Activated CD4-positive, CD25-positive, alpha-beta regulatory T cell treated with anti-CD3 and anti-CD28 coated beads, Interleukin-2, amount 50 U/mL, for 72 hours (primary cell): ENCODE data around the gene PSMB3.
A peak's percentile ranks its signal among the peaks of the same experiment; 100 is the strongest.

ENCODE experiments used
- DNase-seq: peaks from one replicate; pipeline ENCODE4 v3.0.0; 2021

Gene PSMB3

DNA sequence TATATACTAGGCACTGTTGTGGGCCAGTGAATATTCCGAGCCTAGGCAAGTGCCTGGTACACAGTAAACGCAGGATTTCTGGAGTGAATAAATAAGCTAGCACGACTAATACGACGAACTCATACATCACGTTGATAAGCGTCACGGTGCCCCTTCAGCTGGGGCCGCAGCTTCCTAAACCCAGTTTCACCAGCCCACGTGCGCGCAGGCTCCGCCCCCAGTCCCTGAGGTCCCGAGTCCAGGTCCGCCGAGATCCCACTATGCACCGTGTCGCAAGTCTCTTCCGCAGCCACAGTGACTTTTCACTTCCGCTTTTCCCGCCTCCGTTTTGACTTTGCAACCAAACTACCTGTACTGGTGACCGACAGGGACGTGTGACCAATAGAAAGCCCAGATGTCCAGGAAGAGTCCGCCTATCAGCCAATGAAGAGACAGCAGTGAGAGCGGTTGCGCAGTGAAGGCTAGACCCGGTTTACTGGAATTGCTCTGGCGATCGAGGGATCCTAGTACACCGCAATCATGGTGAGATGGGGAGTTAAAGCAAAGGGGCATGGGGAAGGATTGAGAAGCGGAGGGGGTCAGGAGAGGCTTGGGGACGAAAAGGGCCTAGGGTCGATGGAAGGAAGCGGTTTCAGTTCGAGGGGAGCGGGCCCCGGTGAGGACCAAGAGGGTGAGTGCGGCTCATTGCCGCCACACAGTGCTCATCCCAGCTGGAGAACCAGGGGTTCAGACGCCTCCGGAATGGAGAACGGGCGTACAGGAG lies at the start of gene PSMB3:
Gene PSMB3 (plus strand): TSS at position 434 of the 763 bp plus-strand sequence. CDS start 86 bp downstream, at position 520.
- DNase-seq, result peak; percentile 88

DNA sequence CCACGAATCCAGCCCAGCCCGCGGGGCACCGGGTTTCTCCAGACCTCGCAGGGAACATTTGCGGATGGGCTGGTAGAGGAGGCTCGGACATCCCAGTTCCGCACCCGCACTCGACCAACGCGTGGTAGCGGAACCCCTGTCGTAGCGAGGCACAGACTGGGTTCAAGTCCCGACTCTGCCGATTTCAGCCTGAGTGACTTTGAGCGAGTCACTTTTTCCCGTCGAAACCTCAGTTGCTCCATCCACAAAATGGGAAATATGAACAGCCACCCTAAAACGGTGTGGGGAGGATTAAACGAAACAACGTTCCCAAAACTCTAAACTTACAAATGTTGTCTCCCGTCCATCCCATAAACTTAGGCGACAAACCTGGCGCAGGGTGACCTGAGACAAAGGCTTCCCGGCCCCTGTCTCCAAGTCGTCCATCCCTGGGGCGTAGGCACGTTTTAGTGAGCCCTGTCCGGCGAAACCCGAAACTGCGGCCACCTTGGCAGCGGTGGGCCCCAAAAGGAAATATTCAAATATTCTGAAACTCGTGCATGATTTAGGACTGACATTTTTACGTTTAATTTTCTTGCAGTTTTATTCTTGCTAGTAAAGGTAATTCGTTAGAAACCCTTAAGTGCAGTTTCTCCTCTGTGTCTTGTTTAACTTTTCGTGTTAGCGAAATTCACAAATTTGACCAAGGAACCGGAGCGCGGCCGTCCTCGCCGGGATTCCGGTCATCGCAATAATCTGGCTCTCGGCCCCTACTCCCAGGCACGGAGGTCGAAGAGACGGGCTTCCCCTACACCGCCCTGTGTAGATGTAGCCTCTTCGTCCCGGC lies 49.4 kb upstream of the PSMB3 start:
- DNase-seq, result peak; percentile 52

DNA sequence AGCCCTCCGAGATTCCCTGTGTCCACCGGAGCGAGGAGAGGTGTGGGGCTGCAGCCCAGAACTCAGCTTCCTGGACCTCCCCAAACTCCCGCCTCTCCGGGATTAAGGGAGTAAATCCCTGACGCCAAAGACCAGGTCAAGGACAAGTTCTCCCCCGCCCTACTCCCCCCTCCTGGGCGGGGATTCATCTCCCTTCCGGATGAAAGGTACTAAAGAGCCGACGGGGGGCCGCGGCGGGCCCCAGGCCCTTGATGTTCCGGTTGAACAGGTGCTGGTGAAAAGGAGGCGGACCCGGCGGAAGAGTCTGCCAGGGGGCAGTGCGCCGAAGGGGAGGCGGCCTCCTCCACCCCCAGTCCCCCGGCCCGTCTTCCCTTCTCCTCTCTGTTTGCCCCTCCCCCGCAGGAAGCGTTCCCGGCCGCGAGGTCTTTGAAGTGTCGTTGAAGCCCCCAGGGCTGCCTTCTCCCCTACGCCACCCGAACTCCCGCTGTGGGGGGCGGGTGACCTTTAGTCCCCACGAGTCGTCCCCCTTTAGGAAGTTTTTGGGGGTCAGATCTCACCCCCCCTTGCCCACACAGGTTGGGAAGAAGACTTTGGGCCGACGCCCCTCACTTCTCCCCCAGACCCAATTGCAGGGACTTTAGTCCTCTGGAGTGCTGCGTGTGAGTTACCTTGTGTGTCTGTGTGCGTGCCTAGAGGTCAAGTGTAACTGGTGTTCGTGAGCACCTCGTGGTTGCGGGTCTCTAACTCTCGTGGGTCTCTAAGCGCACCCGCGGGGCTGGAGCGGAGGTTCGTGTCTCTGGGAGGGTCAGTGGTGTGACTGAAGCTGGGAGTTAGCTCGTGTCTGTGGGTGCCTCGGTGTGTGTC lies 48.6 kb upstream of the PSMB3 start:
- DNase-seq, result peak; percentile 78

DNA sequence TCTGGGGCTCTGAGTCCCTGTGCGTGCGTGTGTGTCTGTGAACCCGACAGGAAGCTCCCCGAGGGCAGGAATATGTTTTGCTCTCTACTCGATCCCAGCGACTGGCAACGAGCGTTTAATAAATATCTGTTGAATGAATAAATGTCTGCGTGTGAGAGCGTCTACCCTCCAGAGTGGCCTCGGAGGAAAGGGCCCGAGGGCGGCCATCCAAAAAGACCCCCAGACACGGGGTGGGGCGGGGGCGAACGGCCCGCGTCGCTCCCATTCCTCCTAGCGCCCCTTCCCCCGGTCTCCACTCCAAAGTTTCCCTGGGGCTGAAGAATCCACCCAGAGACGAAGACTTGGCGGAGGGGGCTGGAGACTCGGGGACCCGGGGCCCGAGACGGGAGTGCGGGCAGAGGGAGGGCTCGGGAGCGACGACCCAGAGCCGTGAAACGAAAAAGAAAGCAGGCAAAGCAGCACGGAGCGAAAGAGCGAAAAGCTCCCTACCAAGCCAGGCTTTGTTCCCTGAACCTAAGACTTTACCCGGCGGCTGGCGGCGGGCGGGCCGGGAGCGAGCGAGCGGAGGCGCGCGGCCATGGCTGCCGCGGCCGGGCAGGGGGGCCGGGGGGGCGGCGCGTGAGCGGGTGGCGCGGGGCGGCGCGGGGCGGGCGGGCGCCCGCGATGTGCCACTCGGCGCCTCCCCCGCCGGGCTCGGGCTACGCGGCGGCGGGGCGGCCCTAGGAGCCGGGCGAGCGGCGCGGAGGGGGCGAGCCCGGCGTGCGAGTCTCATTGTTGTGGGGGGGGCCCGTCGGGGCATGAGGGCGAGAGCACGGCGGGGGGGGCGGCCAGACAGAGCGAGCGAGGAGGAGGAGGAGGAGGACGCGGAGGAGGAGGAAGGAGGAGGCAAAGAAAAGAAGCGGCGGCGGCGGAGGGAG lies 47.7 kb upstream of the PSMB3 start, which contains the start of gene MLLT6:
Gene MLLT6 (plus strand): TSS at position 668 of the 917 bp plus-strand sequence. CDS start 360 bp downstream, outside the sequence.
- peak; percentile 68 for DNase-seq

DNA sequence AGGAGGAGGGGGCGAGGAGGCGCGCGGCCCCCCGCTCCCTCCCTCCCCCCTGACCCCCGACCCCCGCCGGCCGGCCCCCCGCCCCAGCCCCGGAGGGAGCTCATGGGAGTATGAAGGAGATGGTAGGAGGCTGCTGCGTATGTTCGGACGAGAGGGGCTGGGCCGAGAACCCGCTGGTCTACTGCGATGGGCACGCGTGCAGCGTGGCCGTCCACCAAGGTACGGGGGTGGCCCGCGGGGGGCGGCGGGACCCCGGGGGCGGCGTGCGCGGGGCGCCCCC lies 47.1 kb upstream of the PSMB3 start:
- DNase-seq, result no peak

DNA sequence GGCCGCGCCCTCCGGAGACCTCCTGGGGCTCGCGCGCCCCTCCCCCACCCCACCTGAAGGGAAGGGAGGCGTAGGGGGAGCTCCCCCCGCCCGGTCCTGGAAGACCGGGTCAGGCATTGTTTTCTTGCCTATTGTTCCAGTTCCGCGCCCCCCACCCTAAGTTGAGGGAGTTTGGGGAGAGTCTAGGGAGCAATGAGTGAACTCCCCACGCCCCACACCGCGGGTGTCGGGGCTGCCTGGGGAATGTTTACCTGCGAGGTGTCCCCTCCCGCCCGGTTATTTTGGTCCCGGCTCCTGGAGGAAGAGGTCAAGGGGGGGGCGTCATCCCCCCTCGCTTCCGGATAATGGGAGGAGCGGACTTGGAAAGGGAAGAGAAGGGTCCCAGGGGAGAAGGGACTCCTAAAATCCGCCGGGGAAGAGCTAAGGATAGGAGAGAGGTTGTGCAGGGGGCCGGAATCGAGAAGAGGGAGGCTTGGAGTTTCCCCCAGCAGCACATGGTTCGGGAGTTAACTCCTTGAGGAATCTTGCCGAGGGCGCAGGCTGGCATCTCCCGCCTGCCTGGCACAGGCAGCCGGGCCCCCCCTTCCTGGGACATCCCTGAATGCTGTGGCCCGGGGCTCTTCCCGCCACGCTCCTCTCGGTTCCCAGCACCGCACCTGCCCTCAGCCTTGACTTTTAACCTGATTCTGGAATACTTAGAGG lies 46.6 kb upstream of the PSMB3 start:
- DNase-seq, result no peak

DNA sequence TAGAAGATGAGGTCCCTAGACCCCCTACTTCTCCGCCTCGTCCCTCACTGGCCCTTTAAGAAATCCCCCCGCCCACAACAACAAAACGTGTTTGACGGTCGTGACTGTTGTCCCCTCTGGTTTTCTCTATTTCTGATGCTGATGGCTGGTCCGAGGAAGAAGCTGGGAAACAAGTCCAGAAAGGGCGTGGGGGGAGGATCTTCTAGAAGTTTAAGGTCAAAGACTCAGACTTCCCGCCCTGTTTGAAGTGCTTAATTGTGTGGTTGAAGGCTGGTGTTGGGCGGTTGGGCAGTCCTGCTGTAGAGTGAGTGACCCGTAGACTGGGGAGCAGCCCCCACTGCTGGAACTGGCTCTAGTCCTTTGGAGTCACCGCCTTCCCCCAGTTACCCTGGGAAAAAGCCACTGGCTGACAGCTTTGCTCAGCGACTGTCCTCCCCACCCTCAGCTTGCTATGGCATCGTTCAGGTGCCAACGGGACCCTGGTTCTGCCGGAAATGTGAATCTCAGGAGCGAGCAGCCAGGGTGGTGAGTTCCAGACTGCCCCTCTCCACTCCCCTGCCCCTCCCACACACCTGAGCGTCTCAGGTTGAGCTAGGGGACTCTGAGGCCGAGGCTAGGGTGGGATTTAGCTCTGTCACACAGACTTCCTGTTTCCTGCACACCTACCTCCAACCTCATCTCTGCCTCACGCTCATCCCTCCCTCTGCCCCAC lies 45.9 kb upstream of the PSMB3 start:
- DNase-seq, result no peak

DNA sequence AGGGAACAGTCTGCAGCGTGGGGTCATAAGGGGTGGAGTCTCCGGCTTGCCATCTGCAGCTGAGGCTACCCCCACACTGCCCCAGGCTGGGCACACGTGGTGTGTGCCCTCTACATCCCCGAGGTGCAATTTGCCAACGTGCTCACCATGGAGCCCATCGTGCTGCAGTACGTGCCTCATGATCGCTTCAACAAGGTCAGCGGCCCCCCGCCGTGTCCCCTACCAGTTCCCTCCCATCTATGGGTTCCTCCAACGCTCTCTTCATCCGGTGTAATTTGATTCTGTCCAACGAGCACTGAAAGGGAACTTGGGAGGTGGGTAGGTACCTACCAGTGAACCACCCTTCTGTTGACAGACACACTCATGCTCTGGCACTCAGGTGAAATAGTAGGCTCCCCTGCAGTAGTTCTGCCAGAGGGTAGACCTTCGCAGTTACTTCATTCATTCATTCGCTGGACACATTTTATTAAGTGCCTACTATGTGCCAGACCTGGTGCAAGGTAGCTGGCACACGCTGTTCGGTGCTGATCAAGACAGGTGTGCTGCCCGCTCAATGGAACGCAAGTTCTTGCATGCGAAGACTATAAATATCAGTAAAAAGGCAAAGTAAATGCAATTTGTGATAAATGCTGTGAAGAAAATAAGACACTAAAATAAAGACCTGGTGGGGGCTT lies 44.7 kb upstream of the PSMB3 start:
- no peak for DNase-seq

DNA sequence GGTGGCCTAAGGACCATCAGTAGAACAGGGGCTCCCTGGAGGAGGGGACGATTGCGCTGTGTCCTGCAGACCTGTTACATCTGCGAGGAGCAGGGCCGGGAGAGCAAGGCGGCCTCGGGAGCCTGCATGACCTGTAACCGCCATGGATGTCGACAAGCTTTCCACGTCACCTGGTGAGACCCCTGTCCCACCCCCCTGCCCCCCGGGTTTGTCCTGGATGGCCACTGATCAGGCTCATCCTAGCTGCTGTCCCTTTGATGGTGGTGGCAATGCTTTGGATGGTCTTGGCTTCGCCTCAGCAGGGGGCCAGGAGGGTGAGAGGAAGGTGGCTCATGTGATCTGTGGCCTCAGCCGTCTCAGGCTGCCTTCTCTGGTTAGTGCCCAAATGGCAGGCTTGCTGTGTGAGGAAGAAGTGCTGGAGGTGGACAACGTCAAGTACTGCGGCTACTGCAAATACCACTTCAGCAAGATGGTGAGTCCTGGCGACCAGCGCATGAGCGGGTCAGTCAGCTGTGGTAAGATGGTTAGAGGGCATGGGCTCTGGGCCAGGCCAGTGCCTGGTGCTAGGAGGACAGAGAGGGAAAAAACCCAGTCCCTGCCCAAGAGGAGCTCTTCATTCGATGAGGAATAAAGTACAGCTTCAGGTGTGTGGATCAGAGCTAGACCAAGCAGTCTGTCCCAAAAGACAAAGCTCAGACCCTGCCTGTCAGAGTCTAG lies 43.3 kb upstream of the PSMB3 start:
- DNase-seq, result no peak

DNA sequence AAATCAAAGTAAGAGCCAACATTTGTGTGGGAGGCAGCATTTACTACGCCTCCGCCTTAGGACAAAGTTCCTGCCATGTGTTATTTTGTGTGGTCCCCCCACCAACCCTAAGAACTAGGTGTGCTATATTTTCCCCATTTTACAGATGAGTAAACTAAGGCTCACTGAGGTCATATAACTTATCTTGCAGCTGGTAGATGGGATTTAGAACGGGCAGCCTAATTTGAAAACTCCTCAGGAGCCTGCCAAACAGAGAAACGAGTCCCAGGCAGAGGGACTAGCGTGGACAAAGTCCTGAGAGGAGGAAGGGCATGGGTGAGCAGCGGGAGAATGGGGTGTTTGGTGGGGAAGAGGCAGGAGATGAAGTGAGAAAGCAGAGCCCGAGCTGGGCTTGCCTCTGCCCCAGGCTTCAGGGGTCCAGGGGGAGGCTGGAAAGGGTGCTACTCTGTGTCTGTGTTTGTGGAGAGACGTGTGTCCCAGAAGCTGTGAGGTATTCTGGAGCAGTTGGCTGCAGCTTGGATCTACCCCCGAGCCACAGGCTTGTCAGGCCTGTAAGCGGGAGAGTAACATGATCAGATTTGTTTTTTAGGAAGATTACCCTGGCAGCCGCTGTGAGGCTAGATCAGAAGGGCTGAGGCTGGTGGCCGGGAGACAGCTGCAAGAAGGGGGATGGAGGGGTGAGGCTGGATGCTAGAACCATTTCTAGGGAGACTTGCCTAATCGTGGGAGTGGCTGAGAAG lies 42.5 kb upstream of the PSMB3 start:
- DNase-seq, result no peak

DNA sequence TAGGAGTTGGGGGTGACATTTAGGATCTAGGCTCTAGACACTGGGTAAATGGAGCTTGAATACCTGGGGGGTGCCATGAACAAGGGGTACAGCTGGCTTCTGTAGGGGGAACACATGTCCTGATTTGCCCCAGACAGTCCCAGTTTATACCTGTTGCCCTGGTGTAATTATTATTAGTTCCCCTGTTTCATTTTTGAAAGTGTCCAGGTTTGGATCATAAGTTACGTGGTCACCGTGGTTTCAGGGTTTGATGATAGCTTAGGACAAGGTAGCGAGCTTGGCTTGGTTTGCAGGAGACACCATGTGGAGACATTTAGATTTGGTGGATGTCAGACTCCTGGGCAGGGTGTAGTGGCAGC lies 42.0 kb upstream of the PSMB3 start:
- DNase-seq, result no peak

DNA sequence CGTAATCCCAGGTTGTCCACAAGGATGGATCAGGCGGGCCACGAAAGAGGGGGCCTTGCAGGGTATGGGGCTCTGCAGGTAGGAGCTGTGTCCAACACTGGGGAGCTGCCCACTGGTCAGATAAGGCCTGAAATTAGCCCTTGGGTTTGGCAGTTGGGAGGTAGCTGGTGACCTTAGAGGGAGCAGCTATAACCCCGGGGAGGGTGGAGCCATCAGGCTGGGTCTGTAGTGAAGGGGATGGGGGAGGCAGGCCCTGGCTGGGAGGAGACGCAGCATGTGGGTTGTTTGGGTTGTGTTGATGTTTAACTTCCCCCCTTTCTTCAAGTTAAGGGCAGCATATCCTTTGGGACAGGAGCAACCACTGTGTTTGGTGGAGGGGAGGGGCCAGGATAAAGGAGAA lies 41.6 kb upstream of the PSMB3 start:
- DNase-seq, result no peak

DNA sequence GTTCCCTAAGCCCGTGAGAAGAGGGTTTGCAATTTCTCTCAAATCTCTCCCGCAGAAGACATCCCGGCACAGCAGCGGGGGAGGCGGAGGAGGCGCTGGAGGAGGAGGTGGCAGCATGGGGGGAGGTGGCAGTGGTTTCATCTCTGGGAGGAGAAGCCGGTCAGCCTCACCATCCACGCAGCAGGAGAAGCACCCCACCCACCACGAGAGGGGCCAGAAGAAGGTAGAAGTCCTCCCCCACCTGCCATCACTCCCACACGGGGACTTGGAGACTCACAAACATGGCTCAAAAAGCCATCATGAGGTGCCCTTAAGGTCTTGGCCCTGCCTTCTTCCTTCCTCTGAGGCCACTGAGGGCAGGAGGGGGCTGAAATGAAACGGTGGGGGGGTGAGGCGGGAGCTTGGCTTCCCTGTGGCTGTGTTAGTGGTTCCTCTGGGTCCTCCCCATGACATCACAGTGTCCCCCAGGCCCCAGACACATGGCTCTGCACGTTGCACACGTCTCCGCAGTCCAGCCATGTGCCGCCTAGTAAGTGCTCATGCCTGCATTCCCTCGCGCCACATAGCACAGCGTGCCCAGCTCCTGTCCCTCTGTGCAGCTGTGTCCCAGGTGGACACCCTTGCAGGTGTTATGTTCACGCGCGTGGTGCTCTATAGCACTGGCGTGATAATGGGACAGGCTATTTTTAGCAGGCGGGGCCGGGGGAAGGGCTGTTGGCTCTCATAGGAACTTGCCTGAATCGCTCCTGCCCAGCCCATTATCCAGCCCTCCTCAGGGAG lies 40.6 kb upstream of the PSMB3 start:
- DNase-seq, result no peak

DNA sequence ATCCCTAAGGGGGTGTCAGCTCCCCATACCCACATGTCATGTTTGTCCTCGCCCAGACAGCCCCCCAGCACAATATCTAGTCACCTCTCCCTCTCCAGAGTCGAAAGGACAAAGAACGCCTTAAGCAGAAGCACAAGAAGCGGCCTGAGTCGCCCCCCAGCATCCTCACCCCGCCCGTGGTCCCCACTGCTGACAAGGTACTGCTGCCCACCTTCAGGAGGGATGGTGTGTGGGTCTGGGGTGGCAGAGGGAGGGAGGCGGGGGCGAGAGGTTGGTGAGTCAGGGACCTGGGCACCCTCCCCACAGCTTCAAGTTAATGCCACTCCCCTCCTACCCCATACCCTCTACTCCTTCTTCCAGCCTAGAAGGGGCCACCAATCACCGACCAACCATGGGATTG lies 39.9 kb upstream of the PSMB3 start:
- no peak for DNase-seq

DNA sequence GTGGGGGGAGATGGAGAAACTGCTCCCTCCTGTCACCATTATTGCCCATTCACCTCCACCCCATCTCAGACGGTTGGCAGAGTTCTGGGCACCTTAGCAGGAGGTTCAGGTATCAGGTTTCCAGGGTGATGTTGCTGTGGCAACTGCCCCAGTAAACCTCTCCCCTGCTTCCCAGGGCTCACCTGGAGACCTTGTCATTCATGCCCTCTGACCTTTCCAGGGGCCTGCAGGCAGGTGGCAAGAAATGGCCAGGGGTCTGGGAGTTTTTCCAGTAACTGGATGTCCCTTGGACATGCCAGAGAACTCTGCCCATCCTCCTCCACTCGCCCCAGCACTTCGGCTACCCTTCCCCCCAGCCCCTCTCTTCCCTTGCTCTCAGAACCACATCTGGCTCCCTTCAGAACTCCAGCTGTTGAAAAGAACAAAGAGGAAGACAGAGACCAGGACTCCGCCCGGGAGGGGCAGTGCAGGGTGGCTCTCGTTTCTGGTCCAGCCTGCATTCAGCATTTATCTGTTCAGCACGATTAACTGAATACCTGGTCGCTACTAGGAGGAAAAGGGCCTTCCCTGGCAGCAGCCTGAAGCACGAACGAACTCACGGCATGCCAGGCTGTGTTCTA lies 39.0 kb upstream of the PSMB3 start:
- no peak for DNase-seq

DNA sequence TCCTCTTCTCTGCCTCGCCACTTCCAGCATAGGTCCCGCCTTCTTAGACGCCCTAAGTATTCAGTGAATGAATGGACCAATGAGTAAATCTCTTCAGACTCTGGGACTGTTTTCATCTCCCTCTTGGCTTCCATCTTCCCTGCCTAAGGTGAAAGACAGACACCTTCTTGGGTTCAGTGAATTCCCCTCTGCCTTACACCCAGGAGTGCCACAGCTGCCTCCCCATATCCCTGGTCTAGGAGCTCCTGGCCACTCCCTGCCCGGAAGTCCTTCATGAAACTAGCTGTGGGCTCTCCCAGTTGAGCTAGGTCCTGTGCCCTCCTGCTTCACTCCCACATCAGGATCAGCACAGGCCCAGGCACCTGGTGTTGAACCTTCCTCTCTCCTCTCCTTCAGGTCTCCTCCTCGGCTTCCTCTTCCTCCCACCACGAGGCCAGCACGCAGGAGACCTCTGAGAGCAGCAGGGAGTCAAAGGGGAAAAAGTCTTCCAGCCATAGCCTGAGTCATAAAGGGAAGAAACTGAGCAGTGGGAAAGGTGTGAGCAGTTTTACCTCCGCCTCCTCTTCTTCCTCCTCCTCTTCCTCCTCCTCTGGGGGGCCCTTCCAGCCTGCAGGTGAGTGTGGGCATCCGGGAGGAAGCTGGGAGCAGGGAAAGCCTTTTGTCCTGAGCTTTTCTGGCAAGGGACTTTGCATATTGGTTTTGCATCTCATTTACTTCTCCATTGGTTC lies 37.2 kb upstream of the PSMB3 start:
- no peak for DNase-seq
